T-helper 9 cell (primary cell): ENCODE results near the gene TMEM114.
"Not testable (repeated sequence)": the region's sequence is repeated elsewhere in the genome, so short reads cannot be mapped to it uniquely, and the experiment has no call there.

ENCODE experiments used
- DNase-seq: peaks from one replicate; pipeline ENCODE4 v3.0.0-alpha.2; 2020

The TMEM114 gene

DNA sequence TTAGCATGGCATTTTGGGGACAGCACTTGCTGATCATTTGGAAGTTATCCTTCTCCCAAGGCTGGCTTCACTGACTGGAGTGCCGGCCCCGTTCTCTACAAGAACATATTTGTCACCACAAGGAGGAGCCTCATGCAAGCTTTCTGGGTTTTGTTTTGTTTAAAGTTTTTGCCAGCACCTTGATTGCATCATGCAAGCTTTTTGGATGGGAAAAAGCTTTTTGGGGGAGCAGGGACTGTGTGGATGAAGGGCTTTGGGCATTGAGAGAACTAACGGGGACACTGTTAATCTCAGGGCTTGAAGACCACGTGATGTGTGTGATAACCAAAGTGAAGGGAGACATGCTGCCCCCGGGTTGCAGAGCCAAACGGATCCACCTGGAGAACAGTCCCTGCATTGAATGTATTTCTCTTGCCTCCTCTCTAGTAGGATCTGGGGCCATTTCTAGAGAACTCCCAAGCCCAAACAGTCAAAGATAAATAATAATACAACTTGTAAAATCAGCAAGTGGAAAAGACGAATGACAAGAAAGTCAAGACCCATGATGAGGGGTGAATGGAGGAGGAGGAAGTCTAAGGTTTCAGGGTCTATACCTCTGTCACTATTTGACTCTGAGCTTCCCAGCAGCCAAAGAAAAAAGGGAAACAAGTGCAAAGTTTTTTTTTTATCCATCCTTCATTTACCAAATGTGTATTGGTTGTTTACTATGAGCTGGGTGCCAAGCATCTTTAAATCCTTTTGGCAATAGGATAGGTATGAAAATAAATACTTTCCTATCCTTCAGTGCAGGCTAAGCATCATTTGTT, 17.2 kb downstream of the TMEM114 start:
- DNase-seq, result no peak

DNA sequence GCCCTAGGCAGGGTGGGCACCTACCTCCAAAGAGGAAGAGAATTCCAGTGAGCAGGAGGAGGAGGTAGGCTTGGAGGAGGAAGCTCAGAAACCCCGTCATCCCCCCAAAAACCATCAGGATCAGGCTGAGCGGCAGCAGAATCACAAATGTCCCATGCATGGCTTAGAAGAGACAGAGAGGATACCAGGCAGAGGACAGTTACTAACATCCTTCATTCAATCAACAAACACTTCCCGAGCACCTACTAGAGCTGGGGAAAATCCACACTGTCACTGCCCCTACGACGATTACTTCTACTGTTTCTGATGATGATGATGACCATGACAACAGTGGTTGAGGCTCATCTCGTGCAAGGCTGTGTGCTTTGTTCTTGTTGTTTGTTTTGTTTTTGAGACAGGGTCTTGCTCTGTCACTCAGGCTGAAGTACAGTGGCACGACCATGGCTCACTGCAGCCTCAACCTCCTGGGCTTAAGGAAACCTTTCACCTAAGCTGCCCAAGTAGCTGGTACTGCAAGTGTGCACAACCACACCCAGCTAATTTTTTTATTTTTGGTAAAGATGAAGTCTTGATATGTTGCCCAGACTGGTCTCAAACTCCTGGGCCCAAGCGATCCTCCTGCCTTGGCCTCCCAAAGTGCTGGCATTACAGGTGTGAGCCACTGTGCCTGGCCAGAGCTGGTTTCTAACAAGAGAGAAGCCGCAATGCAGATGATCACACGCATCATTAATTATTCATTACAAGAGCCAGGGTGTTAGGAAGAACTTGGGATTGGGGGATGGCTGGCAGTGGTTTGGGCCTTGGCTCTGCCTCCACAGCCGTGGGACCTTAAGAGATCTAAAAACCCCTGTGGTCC, 18.0 kb downstream of the TMEM114 start:
- DNase-seq, result no peak

DNA sequence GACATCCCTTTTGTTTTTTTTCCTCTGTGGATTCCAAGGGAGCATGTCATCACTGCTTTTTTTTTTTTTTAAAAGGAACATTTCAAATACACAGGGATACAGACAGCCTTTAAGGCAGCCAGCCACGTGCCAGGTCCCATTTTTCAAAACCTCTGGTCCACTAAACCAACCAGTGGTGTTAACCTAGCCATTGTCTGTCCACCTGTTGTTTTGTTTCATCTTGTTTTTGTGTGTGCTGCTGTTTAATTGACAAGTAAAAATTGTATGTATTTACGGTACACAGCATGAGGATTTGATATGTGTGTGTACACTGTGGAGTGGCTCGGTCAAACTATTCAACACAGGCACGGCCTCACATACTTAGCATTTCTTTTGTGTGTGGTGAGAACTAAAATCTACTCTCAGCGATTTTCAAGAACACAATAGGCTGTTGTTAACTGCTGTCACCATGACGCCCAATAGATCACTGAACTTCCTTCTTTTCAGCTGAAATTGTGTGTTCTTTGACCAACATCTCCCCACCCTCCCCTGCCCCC, 19.2 kb downstream of the TMEM114 start:
- DNase-seq, result no peak

DNA sequence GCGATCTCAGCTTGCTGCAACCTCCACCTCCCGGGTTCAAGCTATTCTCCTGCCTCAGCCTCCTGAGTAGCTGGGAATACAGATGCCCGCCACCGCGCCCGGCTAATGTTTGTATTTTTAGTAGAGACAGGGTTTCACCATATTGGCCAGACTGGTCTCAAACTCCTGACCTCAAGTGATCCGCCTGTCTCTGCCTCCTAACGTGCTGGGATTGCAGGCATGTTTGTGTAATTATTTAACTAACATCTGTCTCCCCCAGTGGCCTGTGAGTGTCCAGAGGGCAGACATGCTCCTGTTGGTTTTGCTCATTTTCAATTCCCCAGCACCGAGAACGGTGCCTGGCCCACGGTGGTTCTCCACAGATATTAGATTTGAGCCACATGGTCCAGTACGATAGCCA, 19.9 kb downstream of the TMEM114 start:
- not testable (repeated sequence) for DNase-seq

DNA sequence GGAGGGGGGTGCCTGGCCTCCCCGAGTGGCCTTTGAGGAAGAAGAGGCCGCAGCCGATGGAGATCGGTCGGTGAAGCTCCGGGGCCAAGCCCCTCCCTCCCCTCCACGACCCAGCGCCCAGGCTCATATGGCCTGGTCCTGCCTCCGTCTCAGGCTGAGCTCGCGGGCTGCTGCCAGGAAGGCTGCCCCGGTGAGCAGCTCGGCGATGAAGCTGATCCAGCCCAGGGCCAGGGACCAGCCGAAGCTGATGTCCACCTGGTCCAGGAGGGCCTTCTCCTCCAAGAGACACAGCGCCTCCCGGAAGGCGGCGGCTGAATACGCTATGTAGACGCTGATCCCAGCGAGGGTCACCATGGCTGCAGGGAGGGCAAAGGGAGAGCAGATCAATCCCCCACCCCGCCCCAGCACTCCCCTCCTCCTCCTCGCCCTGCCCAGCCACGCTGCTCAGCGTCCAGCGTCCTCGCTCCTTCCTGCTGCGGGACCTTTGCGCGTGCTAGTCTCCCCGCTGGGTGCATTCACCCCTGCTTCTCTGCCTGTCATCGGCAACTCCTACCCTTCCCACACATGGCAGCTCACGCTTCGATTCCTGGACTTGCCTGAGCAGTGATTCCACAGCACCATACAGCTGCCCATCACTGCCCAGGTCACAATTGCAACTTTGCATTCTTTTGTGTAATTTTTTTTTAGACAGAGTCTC, 20.5 kb downstream of the TMEM114 start:
- DNase-seq, result no peak

DNA sequence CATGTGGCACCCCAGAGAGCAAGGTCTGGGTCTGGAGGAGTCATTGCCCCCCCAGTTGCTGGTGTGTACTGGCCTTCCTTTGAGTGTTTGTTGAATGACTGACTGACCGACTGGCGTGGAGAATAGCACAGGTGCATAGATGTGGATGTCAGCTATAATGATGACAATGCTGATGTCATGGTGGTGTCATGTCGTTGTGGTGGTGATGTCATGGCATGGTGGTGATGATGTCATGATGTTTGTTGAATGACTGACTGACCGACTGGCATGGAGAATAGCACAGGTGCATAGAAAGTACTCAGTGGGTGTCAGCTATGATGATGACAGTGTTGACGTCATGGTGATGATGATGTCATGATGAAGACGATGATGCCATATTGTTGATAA, 22.1 kb downstream of the TMEM114 start:
- no peak for DNase-seq

DNA sequence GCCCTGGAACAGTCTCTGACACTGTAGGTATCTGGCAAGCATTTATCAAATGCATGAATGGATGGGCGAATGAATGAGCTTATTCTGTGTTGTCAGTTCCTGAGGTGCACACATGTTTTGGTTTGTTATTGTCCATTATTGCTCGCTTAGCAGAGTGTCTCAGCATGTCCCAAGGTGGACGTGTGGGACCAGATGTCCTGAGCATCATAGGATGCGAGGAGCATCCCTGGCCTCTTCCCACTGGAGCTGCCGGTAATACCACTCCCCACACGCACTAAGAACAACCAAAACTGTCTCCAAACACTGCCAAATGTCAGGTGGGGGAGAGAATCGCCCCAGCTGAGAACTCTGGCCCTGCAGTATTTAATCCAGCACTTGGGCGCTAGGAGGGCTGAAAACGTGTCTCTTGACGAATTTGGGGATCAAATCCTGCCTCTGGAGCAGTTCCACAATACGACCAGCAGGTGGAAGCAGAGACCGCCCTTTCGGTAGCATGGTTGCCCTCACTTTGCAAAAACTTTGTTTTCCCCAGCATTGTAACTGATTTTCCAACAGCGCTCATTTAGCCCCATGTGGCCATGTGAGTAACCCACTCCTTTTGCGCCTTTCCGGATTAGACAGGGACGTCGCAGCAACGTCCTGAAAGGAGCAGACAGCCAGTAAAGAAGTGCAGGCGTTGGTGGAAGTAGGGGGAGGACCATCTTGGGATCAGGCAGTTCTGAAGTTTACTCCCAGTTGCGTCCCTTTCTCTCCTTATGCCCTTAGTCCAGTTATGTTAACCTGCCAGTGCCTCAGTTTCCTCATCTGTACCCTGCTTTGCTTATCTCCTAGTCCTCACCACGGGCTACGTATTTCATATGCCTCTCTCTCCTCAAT, 22.7 kb downstream of the TMEM114 start:
- DNase-seq, result peak; percentile 60

DNA sequence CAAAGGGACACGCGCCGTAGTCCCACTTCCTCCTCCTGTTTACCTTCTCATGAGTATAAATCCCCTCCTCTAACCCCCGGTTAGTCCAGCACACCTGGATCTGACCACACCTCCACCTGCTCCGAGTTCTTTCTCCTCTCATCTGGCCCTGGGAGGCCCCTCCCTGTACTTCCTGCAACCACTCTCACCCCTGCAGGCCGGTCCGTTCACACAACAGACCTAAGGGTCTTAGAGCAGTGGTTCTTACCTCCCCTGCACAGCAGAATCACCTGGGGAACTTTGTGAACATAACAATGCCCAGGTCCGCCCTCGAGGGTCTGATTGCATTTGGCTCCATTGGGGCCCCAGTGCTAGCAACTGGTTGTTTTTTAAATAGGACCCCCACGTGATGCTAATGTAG, 24.8 kb downstream of the TMEM114 start:
- DNase-seq, result no peak

DNA sequence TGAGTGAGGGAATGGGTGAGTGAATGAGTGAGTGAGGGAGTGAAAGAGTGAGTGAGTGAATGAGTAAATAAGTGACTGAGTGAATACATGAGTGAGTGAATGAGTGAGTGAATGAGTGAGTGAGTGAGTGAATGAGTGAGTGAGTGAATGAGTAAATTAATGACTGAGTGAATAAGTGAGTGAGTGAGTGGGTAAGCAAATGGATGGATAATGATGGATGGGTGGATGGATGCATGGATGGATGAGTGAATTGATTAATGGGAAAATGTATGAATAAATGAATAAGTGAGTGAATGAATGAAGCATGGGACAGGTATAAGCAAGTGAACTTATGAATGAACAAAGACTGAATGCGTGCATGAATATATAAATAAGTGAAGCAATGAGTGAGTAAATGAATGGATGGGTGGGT, 25.4 kb downstream of the TMEM114 start:
- no peak for DNase-seq

DNA sequence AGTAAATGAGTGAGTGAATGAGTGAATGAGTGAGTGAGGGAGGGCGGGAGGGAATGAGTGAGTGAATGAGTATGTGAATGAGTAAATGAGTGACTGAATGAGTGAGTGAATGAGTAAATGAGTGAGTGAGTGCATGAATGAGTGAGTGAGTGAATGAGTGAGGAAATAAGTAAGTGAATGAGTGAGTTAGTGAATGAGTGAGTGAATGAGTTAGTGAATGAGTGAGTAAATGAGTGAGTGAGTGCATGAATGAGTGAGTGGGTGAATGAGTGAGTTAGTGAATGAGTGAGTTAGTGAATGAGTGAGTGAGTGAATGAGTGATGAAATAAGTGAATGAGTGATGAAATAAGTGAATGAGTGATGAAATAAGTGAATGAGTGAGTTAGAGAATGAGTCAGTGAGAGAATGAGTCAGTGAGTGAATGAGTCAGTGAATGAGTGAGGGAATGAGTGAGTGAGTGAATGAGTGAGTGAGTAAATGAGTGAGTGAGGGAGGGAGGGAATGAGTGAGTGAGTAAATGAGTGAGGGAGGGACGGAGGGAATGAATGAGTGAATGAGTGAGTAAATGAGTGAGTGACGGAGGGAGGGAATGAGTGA, 26.3 kb downstream of the TMEM114 start:
- DNase-seq, result not testable (repeated sequence)

DNA sequence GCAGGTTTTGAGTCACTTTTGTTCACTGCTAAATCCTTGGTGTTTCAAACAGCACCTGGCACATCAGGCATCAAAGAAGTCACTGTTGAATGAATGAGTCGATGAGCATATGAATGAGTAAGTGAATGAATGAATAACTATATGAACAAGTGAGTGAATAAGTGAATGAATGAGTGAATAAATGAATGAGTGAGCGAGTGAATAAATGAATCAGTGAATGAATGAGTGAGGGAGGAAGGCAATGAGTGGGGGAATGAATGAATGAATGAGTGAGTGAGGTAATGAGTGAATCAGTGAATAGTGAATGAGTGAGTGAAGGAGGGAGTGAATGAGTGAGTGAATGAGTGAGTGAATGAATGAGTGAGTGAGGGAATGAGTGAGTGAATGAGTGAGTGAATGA, 28.8 kb downstream of the TMEM114 start:
- DNase-seq, result no peak

DNA sequence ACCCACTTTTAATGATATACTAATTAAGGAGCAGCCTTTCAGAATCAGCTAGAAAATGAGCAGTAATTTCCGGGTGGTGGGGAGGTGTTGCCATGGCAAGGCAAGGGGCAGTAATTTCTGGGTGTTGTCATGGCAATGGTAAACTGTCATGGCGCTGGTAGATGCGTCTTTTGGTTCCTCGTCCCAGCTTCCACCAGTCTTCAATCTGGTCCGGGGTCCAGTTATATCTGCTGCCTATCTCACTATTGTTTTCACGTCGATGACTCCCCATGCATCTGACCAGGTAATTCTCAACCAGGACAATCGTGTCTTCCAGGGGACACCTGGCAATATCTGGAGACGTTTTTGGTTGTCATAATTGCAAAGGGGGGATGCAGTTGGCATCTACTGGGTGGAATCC, 34.9 kb downstream of the TMEM114 start:
- DNase-seq, result no peak

DNA sequence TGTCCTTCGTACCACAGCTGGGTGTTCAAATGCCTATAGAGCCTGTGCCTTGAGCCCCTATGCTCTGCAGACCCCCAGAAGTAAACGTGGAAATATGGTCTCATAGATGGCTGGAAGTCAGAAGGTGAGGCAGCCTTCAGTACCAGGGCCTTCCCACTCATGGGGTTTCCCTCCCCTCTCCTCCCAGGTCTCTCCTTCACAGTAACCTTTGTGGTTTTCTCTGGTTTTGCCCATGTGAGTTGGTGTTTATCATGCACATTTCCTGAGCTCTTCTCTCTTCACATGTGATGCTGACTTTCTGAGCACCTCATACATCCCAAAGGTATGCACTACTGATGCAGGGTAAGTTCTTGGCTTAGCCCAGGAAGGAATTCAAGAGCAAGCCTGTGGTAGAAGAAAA, 35.4 kb downstream of the TMEM114 start:
- DNase-seq, result no peak

DNA sequence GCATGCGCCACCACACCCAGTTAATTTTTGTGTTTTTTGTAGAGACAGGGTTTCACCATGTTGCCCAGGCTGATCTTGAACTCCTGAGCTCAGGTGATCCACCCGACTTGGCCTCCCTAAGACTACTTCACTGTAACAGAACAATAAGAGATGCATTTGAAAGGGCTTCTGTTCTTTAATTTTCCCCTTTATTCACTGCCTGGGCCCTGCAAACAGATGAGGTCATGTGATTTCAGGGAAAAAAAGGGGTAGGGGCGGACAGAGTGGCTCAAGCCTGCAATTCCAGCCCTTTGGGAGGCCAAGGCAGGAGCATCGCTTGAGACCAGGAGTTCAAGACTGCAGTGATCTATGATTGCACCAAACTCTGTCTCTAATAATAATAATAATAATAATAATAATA, 36.3 kb downstream of the TMEM114 start:
- DNase-seq, result no peak

DNA sequence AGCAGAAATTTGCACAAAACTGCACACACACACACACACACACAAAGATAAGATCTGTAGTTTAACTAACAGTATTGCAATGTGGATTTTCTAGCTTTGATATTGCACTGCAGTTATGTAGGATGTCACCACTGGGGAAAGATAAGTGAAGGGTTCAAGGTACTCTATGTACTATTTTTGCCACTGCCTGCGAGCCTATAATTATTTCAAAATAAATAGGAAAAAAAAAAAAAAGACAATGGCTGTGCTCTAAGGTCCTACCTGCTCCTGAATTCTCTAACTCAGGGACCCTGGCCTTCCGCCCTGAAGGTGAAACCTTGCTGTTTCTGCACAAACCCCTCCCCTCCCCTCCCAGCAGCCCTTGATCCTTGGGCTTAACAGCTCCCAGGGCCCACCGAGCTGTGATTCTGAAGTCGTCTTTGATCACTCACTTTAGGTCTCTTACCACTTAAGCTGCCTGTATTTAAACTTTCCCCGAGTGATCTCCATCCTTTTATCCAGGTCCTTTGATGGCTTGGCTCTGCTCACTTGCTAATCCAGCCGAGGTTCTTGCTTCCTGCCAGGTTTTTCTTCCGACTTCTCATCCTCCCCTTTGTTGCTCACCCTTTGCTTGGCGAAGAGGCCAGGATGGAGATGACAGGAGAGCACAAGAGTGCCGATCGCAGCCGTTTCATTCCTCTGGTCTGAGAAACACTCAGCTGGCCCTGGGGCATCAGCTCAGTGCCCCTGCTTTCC, 37.7 kb downstream of the TMEM114 start:
- no peak for DNase-seq

DNA sequence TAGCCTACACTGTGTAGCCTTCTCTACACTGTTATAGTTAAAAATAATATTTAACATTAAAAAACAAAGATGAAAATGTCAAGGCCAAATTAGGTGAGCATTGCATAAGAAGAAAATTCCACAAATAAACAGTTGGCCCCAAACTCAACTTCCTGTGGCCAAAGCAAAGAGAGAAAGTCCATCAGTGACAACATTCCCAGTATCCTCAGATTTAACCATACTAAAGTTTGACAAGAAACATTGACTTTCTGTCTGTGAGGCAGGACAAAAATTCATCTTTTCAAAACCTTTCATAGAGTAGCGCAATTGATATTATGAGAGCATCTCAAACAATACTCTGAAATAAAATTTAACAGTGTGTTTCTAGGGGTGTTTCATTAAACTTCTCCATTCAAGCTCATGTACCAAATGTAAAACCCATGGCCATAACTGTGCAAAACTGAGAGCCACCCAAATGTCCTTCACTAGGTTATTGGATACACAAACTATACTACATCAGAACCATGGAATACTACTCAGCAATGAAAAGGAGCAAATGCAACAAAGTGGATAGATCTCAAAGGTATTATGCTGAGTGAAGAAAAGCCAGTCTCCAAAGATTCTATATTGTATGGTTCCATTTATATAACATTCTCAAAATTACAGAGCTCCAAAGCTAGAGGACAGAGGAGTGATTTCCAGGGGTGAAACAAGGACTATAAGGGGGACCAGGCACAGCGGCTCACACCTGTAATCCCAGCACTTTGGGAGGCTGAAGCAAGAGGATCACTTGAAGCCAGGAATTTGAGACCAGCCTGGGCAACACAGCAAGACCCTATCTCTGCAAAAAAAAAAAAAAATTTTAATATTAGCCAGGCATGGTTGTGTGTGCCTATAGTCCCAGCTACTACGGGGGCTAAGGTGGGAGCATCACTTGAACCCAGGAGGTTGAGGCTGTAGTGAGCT, 38.7 kb downstream of the TMEM114 start:
- no peak for DNase-seq

DNA sequence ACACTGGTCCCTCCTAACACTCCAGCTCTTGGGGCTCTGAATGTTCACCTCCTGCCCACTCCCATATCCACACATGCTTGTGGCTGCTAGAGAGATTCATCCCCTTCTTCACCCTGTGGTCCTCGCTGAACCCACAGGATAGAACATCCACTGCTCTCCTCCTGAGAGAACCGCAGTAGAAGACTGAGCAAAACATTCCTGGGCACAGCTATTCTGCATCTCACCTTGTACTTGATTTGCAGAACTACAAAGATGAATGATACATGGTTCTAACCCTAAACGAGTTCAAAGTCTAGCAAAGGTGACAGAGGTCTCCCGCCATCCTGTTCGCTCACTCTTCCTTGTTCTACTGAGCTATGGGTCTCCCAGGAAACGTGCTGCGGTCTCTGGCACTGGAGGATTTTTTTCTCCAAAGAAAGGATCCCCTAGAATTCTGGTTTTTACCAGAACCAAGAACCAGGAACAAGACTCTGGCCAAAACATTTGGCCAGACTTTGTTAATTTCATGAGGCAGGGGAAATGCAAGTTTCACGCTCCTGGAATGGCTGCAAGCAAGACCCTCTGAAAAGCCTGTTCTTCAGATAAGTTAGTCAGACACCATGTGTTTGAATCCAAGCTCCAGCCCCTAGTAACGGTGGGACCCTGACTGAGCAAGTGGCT, 39.5 kb downstream of the TMEM114 start:
- DNase-seq, result no peak

DNA sequence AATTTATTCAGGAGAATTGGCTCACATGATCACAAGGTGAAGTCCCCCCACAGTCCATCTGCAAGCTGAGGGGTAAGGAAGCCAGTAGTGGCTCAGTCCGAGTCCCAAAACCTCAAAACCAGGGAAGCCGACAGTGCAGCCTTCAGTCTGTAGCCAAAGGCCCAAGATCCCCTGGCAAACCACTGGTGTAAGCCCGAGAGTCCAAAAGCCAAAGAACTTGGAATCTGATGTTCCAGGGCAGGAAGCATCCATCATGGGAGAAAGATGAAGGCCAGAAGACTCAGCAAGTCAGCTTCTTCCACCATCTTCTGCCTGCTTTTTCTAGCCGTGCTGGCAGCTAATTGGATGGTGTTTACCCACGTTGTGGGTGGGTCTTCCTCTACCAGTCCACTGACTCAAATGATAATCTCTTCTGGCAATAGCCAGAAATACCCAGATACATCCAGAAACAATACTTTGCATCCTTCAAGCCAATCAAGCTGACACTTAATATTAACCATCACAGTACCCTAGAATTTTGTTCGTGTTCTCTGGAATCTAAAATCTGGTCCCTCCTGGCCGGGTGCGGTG, 40.4 kb downstream of the TMEM114 start:
- DNase-seq, result no peak

DNA sequence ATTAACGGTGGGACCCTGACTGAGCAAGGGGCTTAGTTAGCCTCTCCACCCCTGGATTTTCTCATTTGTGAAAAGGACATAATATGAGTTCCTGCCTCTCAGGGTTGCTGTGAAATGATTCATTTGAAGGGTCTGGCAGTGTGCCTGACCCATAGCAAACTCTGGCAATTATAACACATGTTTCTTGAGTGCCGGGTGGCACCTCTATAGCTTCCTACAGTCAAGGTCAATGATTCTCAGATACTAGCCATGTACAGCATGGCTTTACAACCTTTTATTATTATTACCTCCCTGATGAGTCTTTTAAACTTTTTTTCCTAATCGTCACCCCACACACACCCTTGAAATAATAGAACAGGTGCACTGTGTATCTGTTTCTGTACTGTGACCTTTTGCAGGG, 42.1 kb downstream of the TMEM114 start:
- DNase-seq, result no peak
